ENCODE data around the gene ALDOB.
A peak's percentile ranks its signal among the peaks of the same experiment; 100 is the strongest.
"Not testable (repeated sequence)": the region's sequence is repeated elsewhere in the genome, so short reads cannot be mapped to it uniquely, and the experiment has no call there.

The ALDOB gene

GRCh38 chr9:101398930-101399642, 36.5 kb downstream of the ALDOB start:
- Mint-ChIP-seq H3K27me3 (no peaks in the 10 kb centered on the region), H3K4me1 (peaks cover 46% of the 10 kb centered on the region), H3K27ac (peak overlapping the region; percentile 100), H3K36me3 (peaks cover 49% of the 10 kb centered on the region), H3K9me3 (peaks cover 6% of the 10 kb centered on the region), H3K4me3 (peak overlapping the region; percentile 99)
- ATAC-seq (ENCODE audit: low read depth) (peak; percentile 0), DNase-seq (ENCODE audit: low spot score in 2 of 2) (no peak)

GRCh38 chr9:101398068-101398929, 37.3 kb downstream of the ALDOB start, which contains the start of the genes MRPL50 and ZNF189:
Gene MRPL50, minus strand, starts transcription at chr9:101398618. Its CDS starts 26 bp downstream, at chr9:101398592.
Gene ZNF189, plus strand, starts transcription at chr9:101398851. Its CDS starts 306 bp downstream, at chr9:101399157.
- DNase-seq (ENCODE audit: low spot score in 2 of 2) (peak; percentile 90 to 94), ATAC-seq (ENCODE audit: low read depth) (peak; percentile 90)
- Mint-ChIP-seq H3K36me3 (peaks cover 44% of the 10 kb centered on the region), H3K9me3 (peaks cover 3% of the 10 kb centered on the region), H3K27me3 (no peaks in the 10 kb centered on the region), H3K4me3 (peak within 1 kb of the TSS; percentile 99), H3K27ac (peak within 1 kb of the TSS; percentile 100), H3K4me1 (peaks cover 43% of the 10 kb centered on the region)

- Mint-ChIP-seq H3K4me3 (peak overlapping the region; percentile 99), H3K27ac (peak overlapping the region; percentile 100), H3K27me3 (no peaks in the 10 kb centered on the region), H3K9me3 (peaks cover 5% of the 10 kb centered on the region), H3K4me1 (peaks cover 42% of the 10 kb centered on the region), H3K36me3 (peaks cover 43% of the 10 kb centered on the region)
- ATAC-seq (ENCODE audit: low read depth), result no peak
- no peak for DNase-seq (ENCODE audit: low spot score in 2 of 2)
These were observed 37.9 kb downstream of the ALDOB start for GRCh38 chr9:101397746-101398067.

- Mint-ChIP-seq H3K27ac (no peak overlapping the region), H3K4me3 (no peak overlapping the region), H3K4me1 (peaks cover 39% of the 10 kb centered on the region), H3K9me3 (peaks cover 9% of the 10 kb centered on the region), H3K36me3 (peaks cover 43% of the 10 kb centered on the region), H3K27me3 (no peaks in the 10 kb centered on the region)
- ATAC-seq (ENCODE audit: low read depth) (no peak), DNase-seq (ENCODE audit: low spot score in 2 of 2) (no peak)
These were observed 40.9 kb downstream of the ALDOB start for GRCh38 chr9:101394687-101395086.

- DNase-seq (ENCODE audit: low spot score in 2 of 2) (no peak), ATAC-seq (ENCODE audit: low read depth) (no peak)
- Mint-ChIP-seq H3K27me3 (no peaks in the 10 kb centered on the region), H3K36me3 (peaks cover 43% of the 10 kb centered on the region), H3K4me3 (no peak overlapping the region), H3K9me3 (peaks cover 9% of the 10 kb centered on the region), H3K27ac (peak overlapping the region; percentile 2), H3K4me1 (peaks cover 41% of the 10 kb centered on the region)
These were observed 42.4 kb downstream of the ALDOB start for GRCh38 chr9:101393135-101393534.

GRCh38 chr9:101388507-101388993, 47.0 kb downstream of the ALDOB start:
- peak overlapping the region; percentile 16 for H3K27ac Mint-ChIP-seq
- no peak for ATAC-seq (ENCODE audit: low read depth)
- H3K4me3 Mint-ChIP-seq, result no peak overlapping the region
- H3K36me3 Mint-ChIP-seq, result peaks cover 38% of the 10 kb centered on the region
- H3K9me3 Mint-ChIP-seq, result peaks cover 14% of the 10 kb centered on the region
- H3K27me3 Mint-ChIP-seq, result no peaks in the 10 kb centered on the region
- DNase-seq (ENCODE audit: low spot score in 2 of 2), result no peak
- H3K4me1 Mint-ChIP-seq, result peaks cover 24% of the 10 kb centered on the region

- H3K4me1 Mint-ChIP-seq, result peaks cover 22% of the 10 kb centered on the region
- DNase-seq (ENCODE audit: low spot score in 2 of 2) (no peak), ATAC-seq (ENCODE audit: low read depth) (peak; percentile 70)
- H3K27me3 Mint-ChIP-seq, result no peaks in the 10 kb centered on the region
- H3K4me3 Mint-ChIP-seq, result no peak overlapping the region
- H3K9me3 Mint-ChIP-seq, result peaks cover 13% of the 10 kb centered on the region
- peaks cover 35% of the 10 kb centered on the region for H3K36me3 Mint-ChIP-seq
- peak overlapping the region; percentile 16 for H3K27ac Mint-ChIP-seq
These were observed 47.6 kb downstream of the ALDOB start for GRCh38 chr9:101387871-101388506.

GRCh38 chr9:101384873-101385536, 50.6 kb downstream of the ALDOB start, which contains the start of gene BAAT:
Gene BAAT, minus strand, starts transcription at chr9:101385006. Its CDS starts 13,602 bp downstream, at chr9:101371404.
- DNase-seq (ENCODE audit: low spot score in 2 of 2); H3K9me3 Mint-ChIP-seq; ATAC-seq (ENCODE audit: low read depth); H3K4me3 Mint-ChIP-seq; H3K4me1 Mint-ChIP-seq; H3K27me3 Mint-ChIP-seq; H3K27ac Mint-ChIP-seq: not testable (repeated sequence)
- peaks cover 11% of the 10 kb centered on the region for H3K36me3 Mint-ChIP-seq

GRCh38 chr9:101383361-101383760, 52.2 kb downstream of the ALDOB start:
- Mint-ChIP-seq H3K4me3 (no peak overlapping the region), H3K27me3 (no peaks in the 10 kb centered on the region), H3K9me3 (peaks cover 8% of the 10 kb centered on the region), H3K27ac (no peak overlapping the region), H3K36me3 (peaks cover 11% of the 10 kb centered on the region), H3K4me1 (peaks cover 5% of the 10 kb centered on the region)
- ATAC-seq (ENCODE audit: low read depth) (no peak), DNase-seq (ENCODE audit: low spot score in 2 of 2) (no peak)

GRCh38 chr9:101381833-101382342, 53.7 kb downstream of the ALDOB start:
- ATAC-seq (ENCODE audit: low read depth), result no peak
- H3K4me1 Mint-ChIP-seq, result no peaks in the 10 kb centered on the region
- no peak overlapping the region for H3K27ac Mint-ChIP-seq
- H3K27me3 Mint-ChIP-seq, result peaks cover 3% of the 10 kb centered on the region
- no peak overlapping the region for H3K4me3 Mint-ChIP-seq
- peaks cover 14% of the 10 kb centered on the region for H3K36me3 Mint-ChIP-seq
- DNase-seq (ENCODE audit: low spot score in 2 of 2), result no peak
- peaks cover 13% of the 10 kb centered on the region for H3K9me3 Mint-ChIP-seq

- no peaks in the 10 kb centered on the region for H3K4me1 Mint-ChIP-seq
- H3K27me3 Mint-ChIP-seq, result peaks cover 3% of the 10 kb centered on the region
- DNase-seq (ENCODE audit: low spot score in 2 of 2) (no peak), ATAC-seq (ENCODE audit: low read depth) (no peak)
- no peak overlapping the region for H3K27ac Mint-ChIP-seq
- H3K4me3 Mint-ChIP-seq, result no peak overlapping the region
- peaks cover 13% of the 10 kb centered on the region for H3K9me3 Mint-ChIP-seq
- peaks cover 13% of the 10 kb centered on the region for H3K36me3 Mint-ChIP-seq
These were observed 54.5 kb downstream of the ALDOB start for GRCh38 chr9:101381118-101381517.

GRCh38 chr9:101380295-101380694, 55.3 kb downstream of the ALDOB start:
- peaks cover 11% of the 10 kb centered on the region for H3K9me3 Mint-ChIP-seq
- no peak overlapping the region for H3K27ac Mint-ChIP-seq
- ATAC-seq (ENCODE audit: low read depth) (no peak), DNase-seq (ENCODE audit: low spot score in 2 of 2) (no peak)
- no peaks in the 10 kb centered on the region for H3K4me1 Mint-ChIP-seq
- no peak overlapping the region for H3K4me3 Mint-ChIP-seq
- H3K27me3 Mint-ChIP-seq, result peaks cover 7% of the 10 kb centered on the region
- H3K36me3 Mint-ChIP-seq, result peaks cover 10% of the 10 kb centered on the region

- H3K36me3 Mint-ChIP-seq, result peaks cover 5% of the 10 kb centered on the region
- no peak overlapping the region for H3K4me3 Mint-ChIP-seq
- no peak for DNase-seq (ENCODE audit: low spot score in 2 of 2)
- peaks cover 7% of the 10 kb centered on the region for H3K27me3 Mint-ChIP-seq
- peaks cover 8% of the 10 kb centered on the region for H3K9me3 Mint-ChIP-seq
- H3K4me1 Mint-ChIP-seq, result no peaks in the 10 kb centered on the region
- no peak overlapping the region for H3K27ac Mint-ChIP-seq
- no peak for ATAC-seq (ENCODE audit: low read depth)
These were observed 59.3 kb downstream of the ALDOB start for GRCh38 chr9:101376111-101376848.
